D721Med (cell line): Measurements from ENCODE around the gene BOC.

Source experiments
- DNase-seq: peaks from one replicate; pipeline ENCODE4 v3.0.0; 2011; ENCODE audit warnings: low spot score; ENCODE audit not compliant: insufficient read length
- FAIRE-seq: peaks from 2 replicates; lab custom pipeline; 2011; peaks lifted over from hg19 to GRCh38; lab: Jason Lieb, UNC
- TF ChIP-seq, protein P1 (sequence below): IDR thresholded peaks from 2 replicates; pipeline ENCODE4 v1.5.1; 2012; ENCODE audit warnings: mild to moderate bottlenecking, control low read depth; ENCODE audit not compliant: insufficient read depth; ENCODE audit errors: missing control alignments

Gene BOC

DNA sequence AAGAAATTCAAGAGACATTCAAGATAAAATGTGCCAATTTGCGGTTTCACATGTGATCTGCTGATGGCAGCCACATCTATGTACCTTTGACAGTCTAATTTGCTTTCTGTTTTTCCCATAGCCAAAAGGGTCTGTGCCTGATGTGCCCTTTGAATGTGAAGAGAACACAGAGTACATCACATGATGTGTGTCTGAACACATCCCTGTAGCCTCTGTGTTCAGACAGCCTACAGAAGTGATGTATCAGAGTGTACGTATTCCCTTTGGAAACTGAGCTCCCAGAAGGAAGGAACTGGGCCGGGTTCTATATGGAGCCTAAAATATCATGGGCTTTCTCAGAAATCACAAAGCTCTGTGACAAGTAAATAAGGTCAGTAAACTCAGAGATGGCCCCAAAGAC lies 52.4 kb downstream of the BOC start:
- TF ChIP-seq, protein P1, sequence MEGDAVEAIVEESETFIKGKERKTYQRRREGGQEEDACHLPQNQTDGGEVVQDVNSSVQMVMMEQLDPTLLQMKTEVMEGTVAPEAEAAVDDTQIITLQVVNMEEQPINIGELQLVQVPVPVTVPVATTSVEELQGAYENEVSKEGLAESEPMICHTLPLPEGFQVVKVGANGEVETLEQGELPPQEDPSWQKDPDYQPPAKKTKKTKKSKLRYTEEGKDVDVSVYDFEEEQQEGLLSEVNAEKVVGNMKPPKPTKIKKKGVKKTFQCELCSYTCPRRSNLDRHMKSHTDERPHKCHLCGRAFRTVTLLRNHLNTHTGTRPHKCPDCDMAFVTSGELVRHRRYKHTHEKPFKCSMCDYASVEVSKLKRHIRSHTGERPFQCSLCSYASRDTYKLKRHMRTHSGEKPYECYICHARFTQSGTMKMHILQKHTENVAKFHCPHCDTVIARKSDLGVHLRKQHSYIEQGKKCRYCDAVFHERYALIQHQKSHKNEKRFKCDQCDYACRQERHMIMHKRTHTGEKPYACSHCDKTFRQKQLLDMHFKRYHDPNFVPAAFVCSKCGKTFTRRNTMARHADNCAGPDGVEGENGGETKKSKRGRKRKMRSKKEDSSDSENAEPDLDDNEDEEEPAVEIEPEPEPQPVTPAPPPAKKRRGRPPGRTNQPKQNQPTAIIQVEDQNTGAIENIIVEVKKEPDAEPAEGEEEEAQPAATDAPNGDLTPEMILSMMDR = no peak
- FAIRE-seq (no peak), DNase-seq (no peak)

DNA sequence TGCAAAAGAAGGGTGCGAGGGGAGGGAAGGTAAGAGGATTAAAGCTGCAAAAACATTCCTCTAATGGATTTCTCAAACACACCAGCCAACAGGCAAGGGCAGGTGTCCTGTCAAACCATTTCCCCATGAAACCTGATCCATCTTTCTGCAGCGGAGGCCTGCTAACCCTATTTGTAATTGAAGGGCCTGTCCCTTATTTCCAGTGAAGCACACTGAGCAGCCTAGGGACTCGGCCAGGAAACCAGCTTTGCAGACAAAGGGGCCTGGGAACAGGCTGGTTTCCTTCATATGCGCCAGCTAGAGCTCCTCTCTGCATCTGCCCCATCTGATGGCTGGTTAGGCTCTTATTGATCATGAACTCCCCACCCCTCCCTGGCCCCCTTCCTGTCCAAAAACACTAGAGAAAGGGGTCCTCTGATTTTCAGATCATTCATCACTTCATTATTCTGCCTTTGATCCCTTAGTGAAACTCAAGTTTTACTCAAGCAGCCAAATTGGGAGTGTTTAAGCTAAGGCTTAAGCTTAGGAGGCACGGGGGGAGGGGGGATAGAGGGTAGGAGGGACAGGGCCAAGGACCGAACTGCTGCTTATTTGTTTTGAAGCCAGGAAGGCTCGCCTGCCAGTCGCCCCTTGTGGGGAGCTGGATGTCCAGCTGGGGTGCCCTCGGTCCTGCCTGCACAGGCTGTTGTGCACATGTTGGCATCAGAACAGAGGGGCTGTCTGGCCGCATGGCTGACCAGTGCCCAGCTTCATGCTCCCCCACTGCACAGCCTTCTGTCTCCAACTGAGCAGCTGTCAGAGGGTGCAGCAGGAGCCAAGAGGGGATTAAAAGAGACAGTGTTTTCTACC lies 53.1 kb downstream of the BOC start:
- no peak for FAIRE-seq
- DNase-seq = no peak
- TF ChIP-seq, protein P1 = no peak

GRCh38 chr3:113265231-113265630 lies 53.9 kb downstream of the BOC start:
- FAIRE-seq (no peak), DNase-seq (no peak)
- TF ChIP-seq, protein P1 = no peak

- FAIRE-seq (no peak), DNase-seq (no peak)
- TF ChIP-seq, protein P1 = no peak
Observed at GRCh38 chr3:113266738-113267137, 55.4 kb downstream of the BOC start.

GRCh38 chr3:113268311-113268710 lies 57.0 kb downstream of the BOC start:
- FAIRE-seq = no peak
- no peak for DNase-seq
- TF ChIP-seq, protein P1 = no peak

DNA sequence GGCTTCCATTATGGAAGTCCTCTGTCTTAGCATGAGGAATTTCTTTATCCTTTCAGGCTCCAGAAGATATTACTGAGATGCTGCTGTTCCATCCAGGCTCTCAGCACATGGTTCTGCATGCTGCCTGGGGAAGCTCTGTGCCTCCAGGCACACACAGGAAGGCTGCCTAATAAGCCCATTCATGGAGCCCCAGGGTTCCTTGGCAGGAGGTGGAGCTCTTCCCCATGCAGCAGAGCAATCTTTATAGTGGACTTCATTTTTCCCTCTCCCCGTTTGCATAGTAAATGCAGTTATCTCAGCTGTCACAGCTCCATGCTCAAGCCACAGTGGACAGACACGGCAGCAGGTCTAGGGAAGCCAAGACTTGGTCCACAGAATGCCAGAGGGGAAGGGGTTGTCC lies 57.6 kb downstream of the BOC start:
- DNase-seq (no peak), FAIRE-seq (no peak)
- TF ChIP-seq, protein P1 = no peak

GRCh38 chr3:113269661-113270060 lies 58.3 kb downstream of the BOC start:
- FAIRE-seq = no peak
- TF ChIP-seq, protein P1 = no peak
- no peak for DNase-seq
